ENCODE data around the gene SOHLH2. TPM values are rescaled to one million over a fixed set of nuclear protein-coding genes. Genes with fewer than 3 reads are reported as not detected.

SOHLH2 gene
- total and polyA plus RNA-seq, 2 of the 4 experiments (the other 2 are of a cell fraction): 0.17 to 0.18 TPM

DNA sequence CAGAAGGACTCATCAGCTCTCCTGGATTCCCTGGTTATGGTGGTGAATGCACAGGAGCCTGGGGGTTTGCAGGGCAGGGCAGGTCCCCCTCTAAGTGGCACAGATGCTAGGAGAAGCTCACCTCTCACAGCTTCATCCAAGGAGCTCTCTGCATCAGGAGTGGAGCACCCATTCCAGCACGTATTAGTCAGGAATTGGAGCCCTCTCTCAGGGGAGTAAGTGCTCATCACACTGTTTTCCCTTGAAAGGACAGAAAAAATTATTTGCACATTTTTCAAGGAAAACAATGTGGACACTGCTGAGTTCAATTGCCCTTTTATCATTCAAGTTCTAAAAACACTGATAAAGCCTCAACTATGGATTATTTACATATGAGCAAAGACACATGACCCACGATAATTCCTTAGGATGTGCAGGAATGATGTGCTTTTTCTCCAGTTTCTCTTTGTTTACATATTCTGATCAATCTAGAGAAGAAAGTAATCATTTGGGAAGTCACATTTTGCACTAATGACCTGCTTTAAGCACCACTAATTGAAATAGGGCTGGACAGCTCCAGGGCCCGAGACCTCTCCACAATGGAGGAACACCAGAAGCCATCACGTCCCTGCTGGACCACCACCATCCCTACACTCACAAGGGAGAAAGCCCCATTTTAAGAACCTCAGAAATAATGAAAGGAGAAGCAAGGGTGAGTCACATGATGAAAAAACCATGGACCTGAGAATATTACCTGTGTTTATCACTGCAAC is 40.6 kb downstream of the SOHLH2 start:
- Histone ChIP-seq H4K8ac (ENCODE audit: low read depth in 2 of 2, low read length in 2 of 2) (no peak overlapping the region), H2AK5ac (ENCODE audit: low read depth, low read length) (no peak overlapping the region), H3K9ac (ENCODE audit: low read depth, low read length) (no peak overlapping the region), H3K56ac (ENCODE audit: extremely low read depth, insufficient read depth, low read length) (no peak overlapping the region), H3K27ac (ENCODE audit: insufficient read depth, low read length) (no peak overlapping the region), H3K18ac (ENCODE audit: low read depth, low read length) (no peak overlapping the region), H4K20me1 (ENCODE audit: insufficient read depth, low read length) (no peaks in the 10 kb centered on the region), H3K23ac (ENCODE audit: low read depth, low read length) (no peak overlapping the region), H3K9me3 (ENCODE audit: control insufficient read depth, insufficient read depth, low read length) (no peaks in the 10 kb centered on the region), H3K4me2 (ENCODE audit: low read depth, low read length) (no peak overlapping the region), H2AK9ac (replicated peaks; ENCODE audit: low read depth, low read length, poor library complexity) (no peak overlapping the region), H3K4me1 (ENCODE audit: control insufficient read depth, insufficient read depth, low read length) (no peaks in the 10 kb centered on the region), H2AFZ (replicated peaks; ENCODE audit: low read length, poor library complexity) (no peak overlapping the region), H3K79me1 (ENCODE audit: low read depth in 1 of 2, low read length in 2 of 2) (no peaks in the 10 kb centered on the region), H3K36me3 (ENCODE audit: control insufficient read depth, insufficient read depth, low read length) (no peaks in the 10 kb centered on the region), H3K4ac (ENCODE audit: low read depth, low read length) (no peak overlapping the region), H2BK5ac (ENCODE audit: low read depth, low read length, poor library complexity, severe bottlenecking) (no peak overlapping the region), H3K4me3 (ENCODE audit: insufficient read depth, low read depth, low read length) (no peak overlapping the region), H3K14ac (replicated peaks; ENCODE audit: low read depth, low read length) (no peak overlapping the region), H3K27me3 (ENCODE audit: control insufficient read depth, insufficient read depth, low read length) (no peaks in the 10 kb centered on the region), H4K5ac (ENCODE audit: low read depth, low read length) (no peak overlapping the region), H4K91ac (ENCODE audit: insufficient read depth, low read depth, low read length) (no peak overlapping the region), H2BK20ac (ENCODE audit: low read depth, low read length) (no peak overlapping the region), H2BK120ac (ENCODE audit: low read depth, low read length) (no peak overlapping the region), H2BK15ac (ENCODE audit: low read depth, low read length) (no peak overlapping the region), H3K9me1 (ENCODE audit: insufficient read depth, low read length) (no peaks in the 10 kb centered on the region)
- intact Hi-C loops (cut with micrococcal nuclease): no loop called here
- WGBS, 2 experiments (ENCODE audit: extremely low coverage in 2 of 2, insufficient read length in 1 of 2): no CpG with 5 or more reads among the region's 4 CpGs
- CTCF ChIA-PET: no interaction called here
- dilution Hi-C loops (cut with HindIII; ENCODE audit: low sequenced_read_pairs, unreplicated experiment): no loop called here
- POLR2A ChIA-PET (ENCODE audit: unreplicated experiment): no interaction called here
- no peak for TF ChIP-seq RAD21 (IDR thresholded peaks at IDR 0.05; ENCODE audit: low read length)
- no peak for TF ChIP-seq CTCF (conservative IDR thresholded peaks at IDR 0.05; ENCODE audit: low read depth, low read length)
- TF ChIP-seq CHD1 (IDR thresholded peaks at IDR 0.05; ENCODE audit: low read depth, low read length): no peak
- TF ChIP-seq RCOR1 (IDR thresholded peaks at IDR 0.05; ENCODE audit: insufficient replicate concordance, low read length): no peak
- TF ChIP-seq BHLHE40 (IDR thresholded peaks at IDR 0.05; ENCODE audit: low read depth, low read length): no peak
- no peak for DNase-seq
- in situ Hi-C loops (cut with MboI; ENCODE audit: low sequenced_read_pairs): no loop called here
- no TSS peak for BruUV-seq (replicated peaks)
- ATAC-seq (ENCODE audit: low read depth): no peak
